ENCODE measurements around the gene ARMC6. TPM values are rescaled to one million over a fixed set of nuclear protein-coding genes. Genes with fewer than 3 reads are reported as not detected.

Gene ARMC6
- total RNA-seq, 2 experiments from 2014 or later: 63.9 to 104 TPM

- Histone ChIP-seq H3K4me1 (ENCODE audit: insufficient read depth, low read length, poor library complexity, severe bottlenecking) (no peaks in the 10 kb centered on the region), H3K27ac (ENCODE audit: low read depth, low read length, poor library complexity, severe bottlenecking) (no peak overlapping the region), H3K36me3 (ENCODE audit: insufficient read depth, low read length) (peaks cover 93% of the 10 kb centered on the region), H3K4me3 (ENCODE audit: low read depth, low read length, poor library complexity, severe bottlenecking) (no peak overlapping the region), H4K20me1 (ENCODE audit: insufficient read depth, low read length) (no peaks in the 10 kb centered on the region), H3K9me2 (ENCODE audit: insufficient read depth, low read length) (no peaks in the 10 kb centered on the region), H3K9me3 (ENCODE audit: low read length) (no peaks in the 10 kb centered on the region), H3K79me2 (ENCODE audit: insufficient read depth, low read depth, low read length) (no peaks in the 10 kb centered on the region), H2AFZ (ENCODE audit: low read length) (no peak overlapping the region), H3K4me2 (ENCODE audit: low read length) (no peak overlapping the region)
- intact Hi-C loops (cut with micrococcal nuclease; ENCODE audit: unreplicated experiment): no loop called here
- ChIA-PET POLR2A (interaction anchor here (0.5 kb wide), 1 partner anchor 43 kb away, joined by 3 read pairs; no protein-coding TSS in a partner anchor), CTCF (ENCODE audit: unreplicated experiment) (no interaction called here)
- BruUV-seq (replicated peaks): no TSS peak
- no peak for TF ChIP-seq EZH2phosphoT487 (IDR thresholded peaks at IDR 0.05; ENCODE audit: borderline replicate concordance, low read depth, low read length)
- DNase-seq (ENCODE audit: low spot score): no peak
Observed at GRCh38 chr19:18999016-18999758, 34.2 kb upstream of the ARMC6 start.

GRCh38 chr19:18999896-19000620 is 33.3 kb upstream of the ARMC6 start:
- H3K9me3 ChIP-seq (ENCODE audit: low read length): no peaks in the 10 kb centered on the region
- no peak for DNase-seq (ENCODE audit: low spot score)
- peaks cover 93% of the 10 kb centered on the region for H3K36me3 ChIP-seq (ENCODE audit: insufficient read depth, low read length)
- H2AFZ ChIP-seq (ENCODE audit: low read length): no peak overlapping the region
- H3K4me2 ChIP-seq (ENCODE audit: low read length): no peak overlapping the region
- H3K4me1 ChIP-seq (ENCODE audit: insufficient read depth, low read length, poor library complexity, severe bottlenecking): no peaks in the 10 kb centered on the region
- no TSS peak for BruUV-seq (replicated peaks)
- no peaks in the 10 kb centered on the region for H3K79me2 ChIP-seq (ENCODE audit: insufficient read depth, low read depth, low read length)
- intact Hi-C loops (cut with micrococcal nuclease; ENCODE audit: unreplicated experiment): no loop called here
- TF ChIP-seq CTCF (conservative IDR thresholded peaks at IDR 0.05; ENCODE audit: low read length): 0 out of 2 replicates have a peak, but pooled peaks have one; percentile 25
- TF ChIP-seq EZH2phosphoT487 (IDR thresholded peaks at IDR 0.05; ENCODE audit: borderline replicate concordance, low read depth, low read length): no peak
- ChIA-PET POLR2A (no interaction called here), CTCF (ENCODE audit: unreplicated experiment) (no interaction called here)
- no peak overlapping the region for H3K4me3 ChIP-seq (ENCODE audit: low read depth, low read length, poor library complexity, severe bottlenecking)
- no peak overlapping the region for H3K27ac ChIP-seq (ENCODE audit: low read depth, low read length, poor library complexity, severe bottlenecking)
- H4K20me1 ChIP-seq (ENCODE audit: insufficient read depth, low read length): no peaks in the 10 kb centered on the region
- no peaks in the 10 kb centered on the region for H3K9me2 ChIP-seq (ENCODE audit: insufficient read depth, low read length)

- BruUV-seq (replicated peaks): no TSS peak
- TF ChIP-seq CTCF (conservative IDR thresholded peaks at IDR 0.05; ENCODE audit: low read length): no peak
- TF ChIP-seq EZH2phosphoT487 (IDR thresholded peaks at IDR 0.05; ENCODE audit: borderline replicate concordance, low read depth, low read length): no peak
- ChIA-PET POLR2A (no interaction called here), CTCF (ENCODE audit: unreplicated experiment) (no interaction called here)
- intact Hi-C loops (cut with micrococcal nuclease; ENCODE audit: unreplicated experiment): no loop called here
- no peak overlapping the region for H3K4me3 ChIP-seq (ENCODE audit: low read depth, low read length, poor library complexity, severe bottlenecking)
- no peak for DNase-seq (ENCODE audit: low spot score)
- H3K79me2 ChIP-seq (ENCODE audit: insufficient read depth, low read depth, low read length): no peaks in the 10 kb centered on the region
- no peak overlapping the region for H3K4me2 ChIP-seq (ENCODE audit: low read length)
- H4K20me1 ChIP-seq (ENCODE audit: insufficient read depth, low read length): no peaks in the 10 kb centered on the region
- H2AFZ ChIP-seq (ENCODE audit: low read length): no peak overlapping the region
- H3K4me1 ChIP-seq (ENCODE audit: insufficient read depth, low read length, poor library complexity, severe bottlenecking): no peaks in the 10 kb centered on the region
- H3K9me2 ChIP-seq (ENCODE audit: insufficient read depth, low read length): no peaks in the 10 kb centered on the region
- H3K9me3 ChIP-seq (ENCODE audit: low read length): no peaks in the 10 kb centered on the region
- peaks cover 97% of the 10 kb centered on the region for H3K36me3 ChIP-seq (ENCODE audit: insufficient read depth, low read length)
- H3K27ac ChIP-seq (ENCODE audit: low read depth, low read length, poor library complexity, severe bottlenecking): no peak overlapping the region
Observed at GRCh38 chr19:19004144-19004543, 29.3 kb upstream of the ARMC6 start.

Measured in OCI-LY7 (cell line).